ENCODE results near the gene NRIP1.

NRIP1 gene

GRCh38 chr21:15092745-15093144 lies 27.9 kb upstream of the NRIP1 start:
- Histone ChIP-seq H4K5ac (ENCODE audit: low read length) (no peak overlapping the region), H3K27me3 (ENCODE audit: insufficient read depth, low read length, poor library complexity) (no peaks in the 10 kb centered on the region), H3K23ac (ENCODE audit: low read length) (no peak overlapping the region), H3K4me2 (ENCODE audit: low read length) (no peak overlapping the region), H2AK5ac (ENCODE audit: low read length) (no peak overlapping the region), H2BK120ac (ENCODE audit: low read depth, low read length) (no peak overlapping the region), H3K36me3 (ENCODE audit: control insufficient read depth, insufficient read depth, low read length) (no peaks in the 10 kb centered on the region), H3K4me1 (ENCODE audit: control insufficient read depth, low read depth, low read length) (no peaks in the 10 kb centered on the region), H4K8ac (ENCODE audit: low read depth, low read length) (no peak overlapping the region), H3K56ac (ENCODE audit: low read length) (no peak overlapping the region), H3K79me1 (ENCODE audit: low read length) (no peaks in the 10 kb centered on the region), H3K9ac (ENCODE audit: low read length) (no peak overlapping the region), H3K18ac (ENCODE audit: low read length) (no peak overlapping the region), H3K4ac (ENCODE audit: low read depth, low read length) (no peak overlapping the region), H2BK15ac (replicated peaks; ENCODE audit: low read depth) (no peak overlapping the region), H3K79me2 (ENCODE audit: control insufficient read depth, insufficient read depth, low read length) (no peaks in the 10 kb centered on the region), H3K27ac (ENCODE audit: low read depth, low read length) (no peak overlapping the region), H2BK5ac (ENCODE audit: low read length) (no peak overlapping the region), H3K4me3 (ENCODE audit: low read length) (no peak overlapping the region)
- no CpG with 5 or more reads among the region's 2 CpGs for WGBS (ENCODE audit: extremely low coverage, insufficient coverage, low lambda C conversion rate)
- DNase-seq, result no peak

- Histone ChIP-seq H3K4ac (ENCODE audit: low read depth, low read length) (no peak overlapping the region), H3K27me3 (ENCODE audit: insufficient read depth, low read length, poor library complexity) (no peaks in the 10 kb centered on the region), H3K4me2 (ENCODE audit: low read length) (no peak overlapping the region)
Measured at GRCh38 chr21:15090390-15090789, 25.6 kb upstream of the NRIP1 start.

GRCh38 chr21:15088488-15088887 lies 23.7 kb upstream of the NRIP1 start:
- no peaks in the 10 kb centered on the region for H3K79me2 ChIP-seq (ENCODE audit: control insufficient read depth, insufficient read depth, low read length)
- DNase-seq, result no peak
- no peaks in the 10 kb centered on the region for H3K79me1 ChIP-seq (ENCODE audit: low read length)
- no peak overlapping the region for H3K4ac ChIP-seq (ENCODE audit: low read depth, low read length)
- no peak overlapping the region for H3K4me3 ChIP-seq (ENCODE audit: low read length)
- no peaks in the 10 kb centered on the region for H3K4me1 ChIP-seq (ENCODE audit: control insufficient read depth, low read depth, low read length)
- H3K4me2 ChIP-seq (ENCODE audit: low read length), result no peak overlapping the region
- no peak overlapping the region for H4K8ac ChIP-seq (ENCODE audit: low read depth, low read length)
- no peak overlapping the region for H2BK15ac ChIP-seq (replicated peaks; ENCODE audit: low read depth)
- no peak overlapping the region for H3K18ac ChIP-seq (ENCODE audit: low read length)
- H3K36me3 ChIP-seq (ENCODE audit: control insufficient read depth, insufficient read depth, low read length), result no peaks in the 10 kb centered on the region
- no CpG with 5 or more reads among the region's 1 CpG for WGBS (ENCODE audit: extremely low coverage, insufficient coverage, low lambda C conversion rate)
- no peak overlapping the region for H2BK120ac ChIP-seq (ENCODE audit: low read depth, low read length)
- H4K5ac ChIP-seq (ENCODE audit: low read length), result no peak overlapping the region
- no peak overlapping the region for H2AK5ac ChIP-seq (ENCODE audit: low read length)
- no peak overlapping the region for H3K23ac ChIP-seq (ENCODE audit: low read length)
- no peak overlapping the region for H3K9ac ChIP-seq (ENCODE audit: low read length)
- no peak overlapping the region for H3K56ac ChIP-seq (ENCODE audit: low read length)
- H3K27ac ChIP-seq (ENCODE audit: low read depth, low read length), result no peak overlapping the region
- H2BK5ac ChIP-seq (ENCODE audit: low read length), result no peak overlapping the region
- H3K27me3 ChIP-seq (ENCODE audit: insufficient read depth, low read length, poor library complexity), result no peaks in the 10 kb centered on the region

More at GRCh38 chr21:15090390-15090789, 25.6 kb upstream of the NRIP1 start:
- no peaks in the 10 kb centered on the region for H3K79me1 ChIP-seq (ENCODE audit: low read length)
- no peak for DNase-seq
- no peak overlapping the region for H3K23ac ChIP-seq (ENCODE audit: low read length)
- H2BK120ac ChIP-seq (ENCODE audit: low read depth, low read length), result no peak overlapping the region
- no peak overlapping the region for H2BK15ac ChIP-seq (replicated peaks; ENCODE audit: low read depth)
- H4K5ac ChIP-seq (ENCODE audit: low read length), result no peak overlapping the region
- H3K56ac ChIP-seq (ENCODE audit: low read length), result no peak overlapping the region
- H3K18ac ChIP-seq (ENCODE audit: low read length), result no peak overlapping the region
- no peaks in the 10 kb centered on the region for H3K4me1 ChIP-seq (ENCODE audit: control insufficient read depth, low read depth, low read length)
- no peaks in the 10 kb centered on the region for H3K79me2 ChIP-seq (ENCODE audit: control insufficient read depth, insufficient read depth, low read length)
- H3K36me3 ChIP-seq (ENCODE audit: control insufficient read depth, insufficient read depth, low read length), result no peaks in the 10 kb centered on the region
- H3K27ac ChIP-seq (ENCODE audit: low read depth, low read length), result no peak overlapping the region
- H2BK5ac ChIP-seq (ENCODE audit: low read length), result no peak overlapping the region
- WGBS (ENCODE audit: extremely low coverage, insufficient coverage, low lambda C conversion rate), result no CpG with 5 or more reads among the region's 1 CpG
- no peak overlapping the region for H4K8ac ChIP-seq (ENCODE audit: low read depth, low read length)
- H2AK5ac ChIP-seq (ENCODE audit: low read length), result no peak overlapping the region
- H3K9ac ChIP-seq (ENCODE audit: low read length), result no peak overlapping the region
- H3K4me3 ChIP-seq (ENCODE audit: low read length), result no peak overlapping the region

- no peak overlapping the region for H3K27ac ChIP-seq (ENCODE audit: low read depth, low read length)
- no peak overlapping the region for H3K4ac ChIP-seq (ENCODE audit: low read depth, low read length)
- H3K18ac ChIP-seq (ENCODE audit: low read length), result no peak overlapping the region
- no peaks in the 10 kb centered on the region for H3K36me3 ChIP-seq (ENCODE audit: control insufficient read depth, insufficient read depth, low read length)
- no peaks in the 10 kb centered on the region for H3K27me3 ChIP-seq (ENCODE audit: insufficient read depth, low read length, poor library complexity)
- no peak overlapping the region for H2BK15ac ChIP-seq (replicated peaks; ENCODE audit: low read depth)
- no peak overlapping the region for H2AK5ac ChIP-seq (ENCODE audit: low read length)
- no peak overlapping the region for H3K4me3 ChIP-seq (ENCODE audit: low read length)
- no peak for DNase-seq
- no peak overlapping the region for H2BK120ac ChIP-seq (ENCODE audit: low read depth, low read length)
- no peak overlapping the region for H3K56ac ChIP-seq (ENCODE audit: low read length)
- H3K4me1 ChIP-seq (ENCODE audit: control insufficient read depth, low read depth, low read length), result no peaks in the 10 kb centered on the region
- no peak overlapping the region for H3K23ac ChIP-seq (ENCODE audit: low read length)
- no peak overlapping the region for H3K9ac ChIP-seq (ENCODE audit: low read length)
- no peak overlapping the region for H4K8ac ChIP-seq (ENCODE audit: low read depth, low read length)
- H4K5ac ChIP-seq (ENCODE audit: low read length), result no peak overlapping the region
- no peaks in the 10 kb centered on the region for H3K79me2 ChIP-seq (ENCODE audit: control insufficient read depth, insufficient read depth, low read length)
- H2BK5ac ChIP-seq (ENCODE audit: low read length), result no peak overlapping the region
- H3K79me1 ChIP-seq (ENCODE audit: low read length), result no peaks in the 10 kb centered on the region
- no peak overlapping the region for H3K4me2 ChIP-seq (ENCODE audit: low read length)
Measured at GRCh38 chr21:15084668-15085067, 19.9 kb upstream of the NRIP1 start.

- H2BK120ac ChIP-seq (ENCODE audit: low read depth, low read length), result no peak overlapping the region
- no peak overlapping the region for H3K18ac ChIP-seq (ENCODE audit: low read length)
- H3K36me3 ChIP-seq (ENCODE audit: control insufficient read depth, insufficient read depth, low read length), result no peaks in the 10 kb centered on the region
- H2AK5ac ChIP-seq (ENCODE audit: low read length), result no peak overlapping the region
- H4K8ac ChIP-seq (ENCODE audit: low read depth, low read length), result no peak overlapping the region
- DNase-seq, result no peak
- no peak overlapping the region for H3K4me2 ChIP-seq (ENCODE audit: low read length)
- H3K79me1 ChIP-seq (ENCODE audit: low read length), result no peaks in the 10 kb centered on the region
- no peak overlapping the region for H3K23ac ChIP-seq (ENCODE audit: low read length)
- H2BK5ac ChIP-seq (ENCODE audit: low read length), result no peak overlapping the region
- H4K5ac ChIP-seq (ENCODE audit: low read length), result no peak overlapping the region
- H3K9ac ChIP-seq (ENCODE audit: low read length), result no peak overlapping the region
- no peak overlapping the region for H3K4ac ChIP-seq (ENCODE audit: low read depth, low read length)
- H3K27ac ChIP-seq (ENCODE audit: low read depth, low read length), result no peak overlapping the region
- H3K4me3 ChIP-seq (ENCODE audit: low read length), result no peak overlapping the region
- H2BK15ac ChIP-seq (replicated peaks; ENCODE audit: low read depth), result no peak overlapping the region
- no CpG with 5 or more reads among the region's 2 CpGs for WGBS (ENCODE audit: extremely low coverage, insufficient coverage, low lambda C conversion rate)
- no peaks in the 10 kb centered on the region for H3K79me2 ChIP-seq (ENCODE audit: control insufficient read depth, insufficient read depth, low read length)
- no peak overlapping the region for H3K56ac ChIP-seq (ENCODE audit: low read length)
- H3K27me3 ChIP-seq (ENCODE audit: insufficient read depth, low read length, poor library complexity), result no peaks in the 10 kb centered on the region
- H3K4me1 ChIP-seq (ENCODE audit: control insufficient read depth, low read depth, low read length), result no peaks in the 10 kb centered on the region
Measured at GRCh38 chr21:15080526-15080925, 15.7 kb upstream of the NRIP1 start.

GRCh38 chr21:15079269-15079668 lies 14.5 kb upstream of the NRIP1 start:
- Histone ChIP-seq H3K4me3 (ENCODE audit: low read length) (no peak overlapping the region), H3K36me3 (ENCODE audit: control insufficient read depth, insufficient read depth, low read length) (no peaks in the 10 kb centered on the region), H4K5ac (ENCODE audit: low read length) (no peak overlapping the region), H3K79me2 (ENCODE audit: control insufficient read depth, insufficient read depth, low read length) (no peaks in the 10 kb centered on the region), H2AK5ac (ENCODE audit: low read length) (no peak overlapping the region), H3K23ac (ENCODE audit: low read length) (peak overlapping the region; percentile 32), H3K56ac (ENCODE audit: low read length) (no peak overlapping the region), H3K9ac (ENCODE audit: low read length) (no peak overlapping the region), H2BK120ac (ENCODE audit: low read depth, low read length) (no peak overlapping the region), H3K79me1 (ENCODE audit: low read length) (no peaks in the 10 kb centered on the region), H3K4ac (ENCODE audit: low read depth, low read length) (no peak overlapping the region), H3K27ac (ENCODE audit: low read depth, low read length) (no peak overlapping the region), H3K4me1 (ENCODE audit: control insufficient read depth, low read depth, low read length) (no peaks in the 10 kb centered on the region), H2BK5ac (ENCODE audit: low read length) (no peak overlapping the region), H3K18ac (ENCODE audit: low read length) (no peak overlapping the region), H3K27me3 (ENCODE audit: insufficient read depth, low read length, poor library complexity) (no peaks in the 10 kb centered on the region), H2BK15ac (replicated peaks; ENCODE audit: low read depth) (no peak overlapping the region), H4K8ac (ENCODE audit: low read depth, low read length) (no peak overlapping the region), H3K4me2 (ENCODE audit: low read length) (no peak overlapping the region)
- no peak for DNase-seq
- WGBS (ENCODE audit: extremely low coverage, insufficient coverage, low lambda C conversion rate), result 100% methylated on average over 1 of the region's 10 CpGs
